Embryonic facial prominence (tissue), 1 donor: ENCODE results near the gene ELMO1.
A peak's percentile ranks its signal among the peaks of the same experiment; 100 is the strongest.

Source experiments
- DNase-seq: peaks from one replicate; pipeline ENCODE4 v3.0.0-alpha.2; 2016; ENCODE audit errors: extremely low spot score

The ELMO1 gene, protein sequence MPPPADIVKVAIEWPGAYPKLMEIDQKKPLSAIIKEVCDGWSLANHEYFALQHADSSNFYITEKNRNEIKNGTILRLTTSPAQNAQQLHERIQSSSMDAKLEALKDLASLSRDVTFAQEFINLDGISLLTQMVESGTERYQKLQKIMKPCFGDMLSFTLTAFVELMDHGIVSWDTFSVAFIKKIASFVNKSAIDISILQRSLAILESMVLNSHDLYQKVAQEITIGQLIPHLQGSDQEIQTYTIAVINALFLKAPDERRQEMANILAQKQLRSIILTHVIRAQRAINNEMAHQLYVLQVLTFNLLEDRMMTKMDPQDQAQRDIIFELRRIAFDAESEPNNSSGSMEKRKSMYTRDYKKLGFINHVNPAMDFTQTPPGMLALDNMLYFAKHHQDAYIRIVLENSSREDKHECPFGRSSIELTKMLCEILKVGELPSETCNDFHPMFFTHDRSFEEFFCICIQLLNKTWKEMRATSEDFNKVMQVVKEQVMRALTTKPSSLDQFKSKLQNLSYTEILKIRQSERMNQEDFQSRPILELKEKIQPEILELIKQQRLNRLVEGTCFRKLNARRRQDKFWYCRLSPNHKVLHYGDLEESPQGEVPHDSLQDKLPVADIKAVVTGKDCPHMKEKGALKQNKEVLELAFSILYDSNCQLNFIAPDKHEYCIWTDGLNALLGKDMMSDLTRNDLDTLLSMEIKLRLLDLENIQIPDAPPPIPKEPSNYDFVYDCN

DNA sequence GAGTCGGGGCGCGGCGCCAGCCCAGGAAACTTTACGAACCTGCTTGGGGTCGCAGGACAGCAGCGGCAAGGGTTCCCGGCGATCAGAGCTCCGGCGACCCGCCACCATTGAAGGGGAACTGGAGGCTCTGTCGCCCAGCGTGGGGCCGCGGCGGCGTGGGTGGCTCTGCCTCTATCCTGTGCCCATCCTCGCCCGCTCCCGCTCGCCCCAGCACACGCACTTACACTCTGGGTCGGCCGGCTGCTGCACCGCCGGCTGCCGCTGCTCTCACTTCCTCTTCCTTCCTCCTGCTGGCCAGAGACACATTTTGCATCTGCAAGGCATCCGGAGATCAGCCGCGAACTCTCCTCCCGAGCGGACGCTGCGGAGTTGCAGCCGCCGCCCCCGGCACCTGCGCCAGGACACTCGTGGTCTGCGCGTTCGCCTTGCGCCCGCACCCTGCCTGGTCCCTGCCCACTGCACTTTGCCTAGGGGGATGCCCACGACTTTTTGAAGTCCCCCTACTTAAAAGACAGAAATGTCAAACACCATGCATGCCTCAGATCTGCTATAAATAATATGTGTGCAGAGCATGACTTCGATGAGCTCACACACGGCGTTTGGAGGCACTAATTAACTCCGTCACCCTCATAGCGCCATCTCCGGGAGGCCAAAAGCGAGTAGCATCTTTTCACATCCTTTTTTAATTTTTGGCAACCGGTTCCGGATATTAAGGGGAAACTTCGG, at the start of gene ELMO1:
ELMO1 (minus strand) TSS at position 229 of the 726 bp plus-strand sequence. CDS start 106,174 bp downstream, outside the sequence.
- DNase-seq, result peak; percentile 38

DNA sequence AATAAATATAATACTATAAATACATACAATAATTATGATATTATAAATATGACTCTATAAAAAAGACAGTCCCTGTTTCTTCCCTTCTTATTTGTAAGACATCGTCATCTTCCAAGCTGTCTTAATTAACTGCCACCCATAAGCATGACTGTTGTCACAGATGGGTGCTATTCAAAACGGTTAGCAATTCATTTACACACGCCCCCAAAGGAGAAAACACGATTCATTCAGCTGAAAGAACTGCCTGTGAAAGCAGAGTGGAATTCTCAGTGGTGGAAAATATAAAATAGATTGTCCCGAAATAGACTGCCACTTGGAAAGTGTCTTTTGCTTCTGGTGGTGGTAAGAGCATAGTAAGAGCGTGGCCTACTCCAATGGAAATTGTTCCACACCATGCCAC, 48.9 kb upstream of the ELMO1 start:
- no peak for DNase-seq

DNA sequence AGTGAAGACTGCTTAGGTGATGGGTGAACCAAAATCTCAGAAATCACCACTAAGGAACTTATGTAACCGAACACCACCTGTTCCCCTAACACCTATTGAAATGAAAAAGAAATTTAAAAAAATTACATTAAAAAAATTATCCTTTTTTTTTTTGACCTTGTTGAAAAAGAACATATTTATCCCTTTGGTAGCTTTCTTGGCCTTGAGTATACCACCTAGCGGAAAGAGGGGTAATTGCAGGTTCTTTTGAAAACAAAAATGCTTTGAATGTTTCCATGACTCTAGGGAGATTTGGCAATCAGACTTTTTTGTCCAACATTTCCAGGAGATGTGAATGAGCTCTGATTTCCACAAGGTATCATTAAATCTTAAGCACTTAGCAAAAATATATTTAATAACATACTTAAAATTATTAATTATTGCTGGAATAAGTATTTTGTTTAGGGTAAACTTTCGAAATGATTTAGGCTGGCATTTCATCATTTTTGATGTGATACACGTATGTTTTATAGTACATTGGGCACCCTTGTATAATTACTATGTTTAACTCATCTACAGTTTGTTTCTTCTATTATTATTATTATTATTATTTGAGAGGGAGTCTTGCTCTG, 47.0 kb upstream of the ELMO1 start:
- no peak for DNase-seq

DNA sequence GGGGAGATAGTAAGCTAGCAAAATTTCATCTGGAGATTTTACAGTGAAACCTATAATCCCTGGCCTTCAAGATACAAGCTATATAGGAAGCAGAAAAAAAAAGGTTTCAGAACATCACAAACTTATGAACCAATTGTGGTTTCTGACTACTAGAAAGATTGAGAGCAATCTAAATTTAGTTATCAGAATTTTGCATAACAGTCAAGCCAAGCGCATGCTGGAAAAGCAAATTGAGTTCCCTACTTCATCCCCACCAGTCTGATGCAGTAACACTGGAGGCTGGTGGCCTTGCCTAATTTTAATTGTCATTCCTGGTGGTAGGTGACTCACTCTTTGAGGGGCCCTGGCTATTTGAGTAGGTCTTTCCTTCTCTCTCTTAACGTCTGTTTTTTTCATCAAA, 46.3 kb upstream of the ELMO1 start:
- no peak for DNase-seq

DNA sequence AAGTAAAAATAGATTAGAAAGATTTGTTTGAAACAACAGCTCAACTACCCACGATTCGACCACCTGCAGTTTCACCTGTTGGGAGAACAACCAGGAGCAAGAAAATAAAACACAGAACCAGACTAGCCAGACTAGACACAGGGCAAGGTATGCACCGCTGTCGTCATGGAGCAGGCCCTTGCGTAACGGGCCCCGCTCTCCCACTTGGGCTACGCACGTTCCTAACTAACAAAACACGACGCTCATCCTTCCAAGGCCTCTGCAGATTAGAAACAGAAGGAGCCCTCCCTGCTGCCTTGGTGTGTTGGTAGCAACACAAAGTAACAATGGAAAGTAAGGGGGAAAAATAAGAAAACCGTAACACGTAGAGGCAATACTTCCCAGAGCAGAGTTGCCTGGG, 45.1 kb upstream of the ELMO1 start:
- no peak for DNase-seq

DNA sequence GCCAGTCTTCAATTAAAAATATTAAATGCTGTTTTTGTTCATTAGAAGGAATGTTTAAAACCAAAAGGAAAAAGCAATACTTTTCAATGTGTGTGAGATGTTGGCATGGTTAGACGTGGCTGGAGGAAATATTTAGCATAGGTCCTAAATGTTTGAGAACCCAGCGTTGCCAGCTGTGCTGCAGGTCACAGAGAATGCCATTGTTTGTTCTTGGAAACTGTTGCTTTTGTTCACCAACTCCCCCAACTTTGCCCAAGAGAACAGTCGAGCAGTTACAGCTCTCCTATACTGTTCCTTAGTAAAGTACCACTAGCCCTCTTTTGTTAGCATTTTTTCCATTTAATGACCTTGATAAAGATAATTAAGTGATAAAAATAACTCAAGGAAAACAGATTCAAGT, 44.5 kb upstream of the ELMO1 start:
- no peak for DNase-seq

DNA sequence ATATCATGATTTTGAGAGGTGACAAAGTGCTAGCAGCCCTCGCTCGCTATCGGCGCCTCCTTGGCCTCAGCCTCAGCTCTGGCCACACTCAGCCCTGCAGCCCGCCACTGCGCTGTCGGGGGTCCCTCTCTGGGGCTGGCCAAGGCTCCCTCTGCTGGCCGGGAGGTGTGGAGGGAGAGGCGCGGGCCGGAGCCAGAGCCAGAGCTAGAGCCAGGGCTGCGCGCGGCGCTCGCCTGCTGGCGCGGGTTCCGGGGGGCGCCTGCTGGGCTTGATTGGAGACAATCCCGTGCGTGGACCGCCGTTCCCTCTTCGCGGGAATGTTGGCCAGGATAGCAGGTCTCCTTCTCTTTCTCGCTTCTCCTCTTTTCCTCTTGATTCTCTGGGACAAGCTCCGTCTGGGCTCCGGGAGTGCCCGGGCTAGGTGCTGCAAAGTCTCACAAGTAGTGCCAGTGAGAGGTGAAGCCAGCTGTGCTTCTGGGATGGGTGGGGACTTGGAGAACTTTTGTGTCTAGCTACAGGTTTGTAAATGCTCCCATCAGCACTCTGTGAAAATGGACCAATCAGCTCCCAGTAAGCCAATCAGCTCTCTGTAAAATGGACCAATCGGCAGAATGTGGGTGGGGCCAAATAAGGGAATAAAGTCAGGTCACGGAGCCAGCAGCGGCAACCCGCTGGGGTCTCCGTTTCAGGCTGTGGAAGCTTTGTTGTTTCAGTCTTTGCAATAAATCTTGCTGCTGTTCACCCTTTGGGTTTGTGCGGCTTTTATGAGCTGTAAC, 43.4 kb upstream of the ELMO1 start:
- no peak for DNase-seq

DNA sequence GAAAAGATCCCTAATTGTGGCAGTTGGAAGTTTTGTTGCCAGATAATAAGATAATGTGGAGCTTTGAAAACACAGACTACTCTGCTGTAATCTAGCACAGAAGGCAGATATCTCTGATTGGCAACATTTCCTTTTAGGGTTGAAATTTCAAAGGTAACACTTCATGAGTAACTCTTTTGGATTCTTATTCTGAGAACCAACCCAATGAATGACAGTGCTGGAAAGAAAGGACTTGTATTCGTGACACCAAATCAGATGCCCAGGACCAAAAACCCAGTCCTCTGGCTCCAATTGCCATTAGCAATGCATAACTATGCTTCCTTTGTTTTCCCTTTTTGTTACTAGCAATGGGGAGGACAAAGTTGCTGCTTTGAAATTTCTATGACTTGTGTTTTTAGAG, 41.0 kb upstream of the ELMO1 start:
- DNase-seq, result no peak

DNA sequence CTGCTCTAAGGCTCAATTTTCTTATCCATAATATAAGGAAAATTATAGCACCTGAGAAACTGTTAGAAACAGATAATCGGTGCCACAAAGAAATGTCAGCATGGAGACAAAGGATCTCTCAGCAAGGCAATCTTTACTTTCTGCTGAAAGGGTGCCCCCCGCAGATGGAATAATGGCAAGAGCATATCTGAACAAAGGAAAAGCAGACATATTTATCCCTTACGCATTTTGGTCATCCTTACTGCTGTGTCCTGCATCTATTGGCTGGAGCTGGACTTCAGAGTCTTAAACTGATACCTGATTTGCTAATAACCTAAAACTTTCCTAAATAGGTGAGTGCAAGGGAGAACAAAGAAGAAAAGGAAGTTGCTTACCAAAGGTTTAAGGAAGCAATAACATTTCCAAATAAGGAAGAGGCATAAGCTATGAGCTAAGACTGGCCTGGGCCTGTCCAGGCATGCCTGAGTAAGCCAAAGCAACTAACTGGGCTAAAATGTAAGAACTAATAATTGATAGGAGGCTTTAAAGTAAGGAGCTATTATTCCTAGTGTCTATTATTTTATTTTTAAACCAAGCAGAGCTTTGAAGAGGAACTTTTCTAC, 39.6 kb upstream of the ELMO1 start:
- no peak for DNase-seq

DNA sequence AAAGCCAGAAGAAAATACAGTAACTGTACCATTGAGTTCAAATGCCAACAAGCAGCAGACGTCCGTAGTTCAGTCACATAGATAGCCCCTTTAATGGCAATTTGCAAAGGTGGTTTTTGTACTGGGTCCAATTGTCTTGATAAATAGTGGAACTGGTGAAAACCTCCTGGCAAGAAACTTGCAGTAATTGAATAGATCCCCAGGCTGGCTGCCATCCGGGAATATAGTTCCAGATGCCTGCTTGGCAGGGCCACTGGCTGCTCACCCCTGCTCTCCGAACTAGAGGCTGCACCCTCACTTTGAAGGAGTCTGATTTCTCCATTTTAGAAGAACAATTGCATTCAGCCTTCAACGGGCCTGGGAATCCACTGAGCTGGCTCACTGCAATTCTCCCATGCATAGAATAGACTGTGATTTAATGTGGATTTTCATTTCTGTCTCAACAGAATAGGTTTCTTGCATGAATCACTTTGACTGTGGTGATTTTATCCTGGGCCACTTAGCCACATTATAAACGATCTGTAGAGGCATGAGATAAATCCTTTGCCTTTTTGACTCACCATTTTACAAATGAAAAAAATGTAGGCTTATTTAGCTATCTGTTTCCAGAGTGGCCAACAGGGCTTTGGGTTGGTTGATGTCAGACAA, 35.9 kb upstream of the ELMO1 start:
- DNase-seq, result no peak

DNA sequence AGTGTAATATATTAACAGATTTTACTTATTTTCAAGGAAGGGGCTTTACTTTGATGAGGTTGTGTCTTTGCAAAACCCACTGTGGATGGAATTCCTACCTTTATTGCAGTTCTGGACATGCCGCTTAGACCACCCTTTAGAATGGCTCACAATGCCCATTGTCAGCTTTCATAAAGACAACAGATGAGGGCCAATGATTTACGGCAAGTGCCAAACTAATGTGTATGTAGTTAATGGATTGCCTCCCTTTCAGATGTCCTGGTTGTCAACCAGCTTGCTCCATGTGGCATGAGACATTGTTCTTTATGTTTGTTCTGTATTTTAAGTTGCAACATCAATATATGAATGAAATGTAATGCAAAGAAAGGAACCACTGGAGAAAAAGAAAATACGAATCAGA, 35.0 kb upstream of the ELMO1 start:
- DNase-seq, result no peak

DNA sequence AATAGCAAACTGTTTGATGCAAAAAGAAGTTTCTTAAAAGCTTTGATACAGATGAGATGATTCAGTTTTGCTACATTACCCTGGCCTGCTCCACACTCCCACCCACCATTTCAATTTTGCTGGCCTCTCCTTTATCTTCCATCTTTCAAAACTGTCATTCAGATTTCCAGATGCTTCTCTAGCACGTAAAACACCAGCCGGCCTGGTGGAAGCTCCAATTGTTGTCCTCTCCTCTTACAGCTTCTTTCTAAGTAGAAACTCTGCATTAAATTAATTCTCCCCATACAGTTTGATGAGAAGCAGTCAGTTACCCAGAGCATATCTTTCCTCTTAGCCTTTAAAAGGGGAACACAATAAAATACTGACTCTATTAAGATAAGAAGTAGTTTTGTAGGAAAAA, 34.3 kb upstream of the ELMO1 start:
- no peak for DNase-seq

DNA sequence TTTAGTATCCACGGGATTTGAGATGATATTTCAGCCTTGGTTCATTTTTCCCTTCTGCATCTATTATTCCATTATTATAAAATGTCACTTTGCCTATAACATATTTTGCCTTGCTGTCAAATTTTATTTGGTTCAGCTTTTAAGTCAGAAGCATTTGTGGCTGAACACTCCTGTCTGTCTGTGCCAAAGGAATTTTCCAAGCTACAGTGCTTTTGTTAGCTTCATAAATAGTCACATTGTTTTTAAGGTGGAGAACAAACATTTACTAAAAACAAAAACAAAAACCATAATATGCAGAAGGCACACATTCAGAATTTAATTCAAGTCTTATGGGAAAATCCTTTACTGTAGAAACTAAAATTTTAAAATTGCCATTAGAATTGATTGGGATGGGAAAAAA, 33.8 kb upstream of the ELMO1 start:
- no peak for DNase-seq

DNA sequence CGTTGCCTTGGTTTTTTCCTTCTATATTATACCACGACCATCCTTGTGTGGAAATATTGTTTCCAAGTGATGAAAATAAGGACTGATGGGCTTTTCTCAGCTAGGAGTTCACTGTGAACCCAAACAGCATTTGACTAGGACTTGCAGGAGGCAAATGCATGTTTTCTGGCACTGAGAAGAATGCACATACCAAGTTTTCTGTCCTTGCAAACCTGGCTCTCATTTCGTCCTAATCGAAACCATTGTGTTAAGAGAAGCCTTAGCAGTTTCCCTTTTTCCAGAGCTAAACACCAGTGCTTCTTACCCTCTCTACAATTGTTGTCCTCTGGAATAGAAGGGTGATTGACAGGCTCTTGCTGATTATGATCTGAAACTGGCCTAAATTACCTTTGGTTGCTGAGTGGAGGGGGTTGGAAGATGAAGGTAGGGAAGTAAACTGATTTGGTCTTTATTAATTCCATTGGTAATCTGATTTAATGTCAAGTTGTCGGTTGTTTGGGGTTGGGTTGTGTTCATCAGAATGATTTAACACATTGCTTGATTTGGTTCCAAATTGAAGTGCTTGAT, 33.1 kb upstream of the ELMO1 start:
- DNase-seq, result no peak

DNA sequence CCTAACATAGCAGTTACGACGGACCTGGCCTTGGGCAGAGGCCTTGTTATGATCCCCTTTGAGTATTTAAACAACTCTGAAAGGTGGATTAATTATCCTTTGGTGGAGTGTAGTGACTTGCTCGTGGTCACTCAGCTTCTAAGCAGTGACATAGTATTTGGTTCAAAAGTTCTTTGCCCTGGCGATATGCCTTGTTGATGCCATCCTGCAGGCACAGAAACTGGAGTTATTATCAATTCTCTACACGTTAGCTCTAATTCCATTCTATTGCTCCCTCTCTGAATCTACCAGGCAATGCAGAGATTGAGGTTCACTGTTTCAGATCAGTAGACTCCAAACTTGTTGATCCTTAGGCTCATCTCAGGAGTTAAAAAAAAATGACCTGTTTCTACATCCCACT, 32.5 kb upstream of the ELMO1 start:
- DNase-seq, result no peak

DNA sequence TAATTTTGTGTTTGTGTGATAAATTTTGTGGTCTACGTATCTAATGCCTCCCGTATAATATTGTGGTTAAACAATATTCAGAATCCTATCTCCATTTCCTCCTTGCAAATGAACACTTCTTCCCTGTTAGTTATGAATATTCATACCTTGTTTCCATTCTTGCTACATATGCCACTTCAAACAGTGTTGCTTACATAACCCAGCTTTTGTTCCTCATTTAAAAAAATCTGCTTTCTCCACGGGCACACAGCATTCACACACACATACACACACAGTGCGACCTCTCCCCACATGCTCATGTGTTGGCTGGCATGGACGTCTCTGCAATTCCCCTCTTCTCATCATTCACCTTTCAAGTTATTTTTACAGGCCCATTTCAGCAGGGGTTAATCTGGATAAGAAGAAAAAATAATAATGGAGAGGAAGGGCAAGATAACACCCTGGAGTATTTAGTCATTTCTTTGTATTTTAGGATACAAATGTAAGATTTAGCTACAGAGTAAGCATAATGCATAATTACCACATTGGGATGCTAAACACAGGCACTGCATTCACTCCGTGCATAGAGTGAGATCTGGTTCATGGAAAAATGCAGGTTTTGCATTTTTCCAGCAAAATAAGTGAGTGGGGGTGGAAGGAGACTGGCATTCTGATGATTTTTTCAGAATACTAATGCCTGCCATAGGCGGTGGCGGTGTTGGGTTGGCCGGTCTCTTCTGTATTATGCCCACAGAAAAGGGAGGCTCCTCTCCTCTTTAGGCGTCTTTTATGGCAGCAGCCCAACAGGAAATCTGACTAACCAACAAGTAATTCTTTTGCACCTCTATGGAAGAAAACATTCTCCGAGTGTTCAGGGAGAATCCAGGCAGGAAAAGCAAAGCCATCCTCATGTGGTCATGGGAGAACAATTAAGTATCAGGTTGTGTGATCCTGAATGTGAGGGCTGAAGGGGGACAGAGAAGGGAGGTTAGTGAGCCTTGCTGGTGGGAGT, 31.7 kb upstream of the ELMO1 start:
- no peak for DNase-seq

DNA sequence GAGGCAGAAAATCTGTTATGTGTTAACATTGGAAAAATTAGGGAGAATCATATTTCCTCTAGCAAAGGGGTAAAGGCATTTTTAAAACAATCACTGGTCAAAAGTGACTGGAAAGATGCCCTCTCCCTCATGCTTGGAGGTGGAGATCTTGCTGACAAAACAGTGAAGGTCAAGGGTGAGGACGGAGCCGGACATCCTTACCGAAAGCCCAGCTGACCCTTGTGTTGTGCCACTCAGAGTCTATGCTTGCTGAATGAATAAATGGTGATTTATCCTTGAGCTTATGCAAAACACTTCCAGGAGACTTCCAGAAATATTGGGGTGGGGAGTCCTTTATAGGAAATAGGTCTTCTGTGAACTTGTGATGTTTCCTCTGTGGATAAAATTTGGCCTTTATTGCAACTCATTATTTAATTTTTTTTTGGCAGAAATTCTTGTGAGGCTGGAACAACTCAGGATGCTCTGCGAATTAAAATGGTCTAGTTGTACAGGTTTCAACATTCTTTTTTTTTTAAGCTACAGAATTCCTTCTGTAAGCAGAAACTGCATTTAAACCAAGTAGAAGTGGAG, 28.3 kb upstream of the ELMO1 start:
- DNase-seq, result no peak

DNA sequence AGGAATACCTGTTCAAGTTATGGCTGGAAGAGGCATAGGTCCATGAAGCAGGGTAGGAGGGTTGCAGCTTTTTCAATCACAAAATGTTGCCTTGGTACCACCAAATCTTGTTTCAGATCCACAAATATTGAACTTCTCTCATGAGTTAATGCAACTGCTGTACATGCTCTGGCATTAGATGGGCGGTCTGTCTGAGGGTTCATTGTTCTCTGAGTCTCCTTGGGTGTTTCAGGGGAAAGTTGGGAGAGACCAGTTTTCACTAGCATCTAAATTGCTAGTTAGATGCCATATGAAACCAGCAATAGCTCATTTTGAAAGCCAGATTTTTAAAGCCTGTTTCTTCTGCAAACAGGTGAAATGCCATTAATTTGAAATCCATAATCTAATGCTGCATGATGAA, 27.8 kb upstream of the ELMO1 start:
- no peak for DNase-seq

DNA sequence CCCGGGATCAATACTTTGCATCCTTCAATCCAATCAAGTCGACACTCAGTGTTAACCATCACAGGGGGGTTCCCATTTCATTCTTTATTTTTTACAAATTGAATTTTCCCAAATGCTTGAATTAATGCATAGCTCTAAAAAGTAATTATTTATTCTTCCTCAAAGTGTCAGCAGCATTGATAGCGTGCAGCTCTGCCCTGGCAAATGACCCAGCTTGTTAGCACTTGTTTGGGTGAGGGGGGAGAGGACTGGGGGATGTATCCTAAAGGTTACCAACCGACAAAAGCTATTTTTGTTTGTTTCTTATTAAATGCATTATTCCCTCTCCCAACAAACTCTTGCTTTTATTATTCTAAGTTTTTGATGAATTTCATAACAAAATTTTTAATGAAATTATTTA, 27.0 kb upstream of the ELMO1 start:
- no peak for DNase-seq
